ENCODE data around the gene IRF1.

The IRF1 gene

GRCh38 chr5:132500931-132501628, 10.5 kb upstream of the IRF1 start:
- DNase-seq (ENCODE audit: low read depth), result no peak

GRCh38 chr5:132500244-132500930, 9.8 kb upstream of the IRF1 start:
- no peak for DNase-seq (ENCODE audit: low read depth)

DNA sequence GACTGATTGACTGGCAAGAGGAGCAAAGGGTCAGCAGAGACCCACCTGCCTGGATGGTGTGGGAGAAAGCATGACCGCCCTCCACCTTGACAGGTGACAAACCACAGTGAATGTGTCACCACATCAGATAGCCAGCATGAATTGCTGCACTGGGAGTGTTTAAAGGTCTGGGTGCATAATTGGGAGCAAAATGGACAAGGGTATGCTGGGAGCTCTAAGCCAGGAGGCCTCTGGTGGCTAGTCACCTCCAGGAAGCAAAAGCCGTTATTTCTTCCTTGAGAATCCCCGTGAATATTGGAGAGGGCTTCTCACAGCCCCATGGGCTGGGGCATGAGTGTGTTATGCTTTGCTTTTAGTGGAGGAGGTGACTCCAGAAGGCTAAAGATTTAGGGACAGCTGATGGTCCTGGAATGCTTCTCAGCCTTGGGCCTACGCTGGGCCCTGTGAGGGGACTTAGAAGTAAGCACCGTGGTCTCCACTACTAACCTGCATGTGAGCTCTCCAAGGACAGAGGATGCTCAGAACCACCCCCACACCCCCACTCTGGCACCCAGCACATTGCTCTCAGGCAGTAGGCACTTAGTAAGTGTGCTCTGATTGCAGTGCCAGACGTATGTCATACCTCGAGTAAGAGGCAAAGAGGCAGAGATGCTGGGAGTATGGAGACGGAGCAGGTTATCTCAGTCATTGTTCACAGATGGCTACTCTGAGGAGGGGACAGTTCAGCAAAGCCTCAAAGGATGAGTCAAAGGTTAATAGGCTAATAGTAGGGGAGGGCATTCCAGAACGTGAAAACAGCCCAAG, 9.1 kb upstream of the IRF1 start:
- DNase-seq (ENCODE audit: low read depth), result no peak

- DNase-seq (ENCODE audit: low read depth), result no peak
Observed at GRCh38 chr5:132498686-132499271, 8.2 kb upstream of the IRF1 start.

DNA sequence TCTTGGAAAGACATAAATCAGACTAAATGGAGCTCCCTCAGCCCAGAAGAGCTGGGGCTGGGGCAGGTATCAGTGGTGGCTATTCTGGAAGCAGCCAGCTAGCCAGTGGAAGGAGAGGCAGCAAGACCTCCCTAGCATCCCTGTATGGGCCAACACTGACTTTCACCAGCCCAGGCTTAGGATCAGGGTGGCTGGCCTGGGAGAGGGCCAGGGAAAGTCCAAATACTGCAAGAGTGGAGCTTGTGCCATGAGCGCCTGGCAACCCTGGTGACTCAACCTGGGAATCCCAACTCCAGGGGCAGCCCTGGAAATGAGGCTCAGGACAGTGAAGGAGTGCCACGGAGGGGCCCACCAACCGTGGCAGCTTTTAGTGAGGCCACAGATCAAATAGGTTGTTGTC, 7.6 kb upstream of the IRF1 start:
- no peak for DNase-seq (ENCODE audit: low read depth)

DNA sequence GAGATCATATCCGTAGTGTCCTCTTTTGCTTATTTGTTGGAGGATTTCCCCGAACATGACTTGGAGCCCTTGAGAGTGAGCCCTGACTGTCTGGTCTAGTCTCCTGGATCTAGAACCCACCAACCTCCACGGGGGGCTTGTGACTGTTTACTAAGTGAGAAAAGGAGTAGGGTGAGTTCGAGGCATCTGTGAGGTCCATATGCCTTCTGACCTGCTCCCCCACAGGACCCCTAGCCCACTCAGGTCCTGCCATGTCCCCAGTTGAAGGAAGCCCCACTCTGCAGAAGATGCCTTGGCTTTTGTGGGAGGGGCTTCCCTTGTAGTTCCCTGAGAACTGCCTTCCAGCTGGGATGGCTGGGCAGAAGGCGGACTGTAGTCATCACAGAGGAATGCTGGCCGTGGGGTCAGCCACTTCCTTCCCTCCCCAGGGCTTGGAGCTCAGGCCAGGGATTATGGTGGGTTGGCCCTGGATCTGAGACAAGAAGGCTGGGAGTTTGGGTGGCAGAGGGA, 7.0 kb upstream of the IRF1 start:
- DNase-seq (ENCODE audit: low read depth), result no peak

DNA sequence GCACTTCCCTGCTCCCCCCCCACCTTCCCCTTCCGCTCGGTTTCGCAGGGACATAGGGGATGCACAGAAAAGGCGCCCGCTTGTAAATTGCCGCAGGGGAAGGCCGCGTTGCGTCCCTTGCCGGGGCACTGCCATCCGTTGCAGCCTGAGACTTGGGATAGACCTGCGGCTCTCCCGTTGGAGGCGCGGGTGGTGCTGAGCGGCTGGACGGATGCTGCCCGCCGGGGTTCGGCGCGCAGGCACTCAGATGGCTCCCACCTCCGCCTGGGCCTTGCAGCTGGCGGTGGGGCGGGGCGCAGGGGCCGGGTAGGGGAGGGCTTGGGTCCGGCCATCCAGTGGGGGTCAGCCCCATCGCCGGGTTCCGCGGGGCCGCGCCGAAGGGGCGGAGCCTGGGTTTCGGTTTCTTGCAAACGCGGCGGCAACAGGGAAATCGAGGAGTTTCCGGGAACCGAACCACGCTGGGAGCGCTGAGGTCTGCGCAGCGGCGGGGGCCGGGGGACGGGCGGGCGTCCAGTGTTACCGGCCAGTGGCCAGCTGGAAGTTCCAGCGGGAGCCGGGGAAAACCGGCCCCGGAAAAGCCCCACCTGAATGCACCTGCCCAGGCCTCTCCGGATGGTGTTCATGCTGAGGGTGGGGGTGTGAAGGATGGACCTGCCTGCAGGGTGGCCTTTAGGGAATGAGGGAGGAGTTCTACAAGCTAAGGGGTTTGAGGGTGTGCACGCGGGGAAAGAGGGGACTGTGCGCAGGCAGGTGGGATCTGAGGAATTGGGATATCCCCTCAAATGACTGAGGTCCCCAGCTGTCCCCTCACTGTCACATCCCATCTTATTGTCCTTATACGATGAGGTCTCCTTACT, 6.3 kb upstream of the IRF1 start:
- DNase-seq (ENCODE audit: low read depth), result no peak

DNA sequence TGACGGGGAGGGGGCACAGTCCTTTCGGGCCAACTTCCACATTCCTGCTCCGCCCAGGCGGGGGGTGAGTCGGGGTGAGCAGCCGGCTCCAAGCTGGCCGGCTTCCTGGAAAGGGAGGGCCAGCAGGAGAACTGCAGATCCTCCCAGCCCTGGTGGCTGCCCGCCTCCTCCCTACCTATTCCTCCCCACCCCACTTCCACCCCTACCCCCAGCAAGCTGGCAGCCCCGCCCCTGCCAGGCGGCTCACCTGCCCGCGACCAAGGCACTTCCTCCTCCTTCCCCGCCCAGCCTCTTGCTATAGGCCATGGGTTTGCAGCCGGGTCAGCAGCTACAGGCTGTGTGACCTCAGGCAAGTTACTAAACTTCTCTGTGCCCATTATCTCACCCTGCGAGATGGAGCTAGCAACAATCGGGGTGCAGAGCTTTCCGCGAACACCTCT, 5.6 kb upstream of the IRF1 start:
- DNase-seq (ENCODE audit: low read depth), result no peak

DNA sequence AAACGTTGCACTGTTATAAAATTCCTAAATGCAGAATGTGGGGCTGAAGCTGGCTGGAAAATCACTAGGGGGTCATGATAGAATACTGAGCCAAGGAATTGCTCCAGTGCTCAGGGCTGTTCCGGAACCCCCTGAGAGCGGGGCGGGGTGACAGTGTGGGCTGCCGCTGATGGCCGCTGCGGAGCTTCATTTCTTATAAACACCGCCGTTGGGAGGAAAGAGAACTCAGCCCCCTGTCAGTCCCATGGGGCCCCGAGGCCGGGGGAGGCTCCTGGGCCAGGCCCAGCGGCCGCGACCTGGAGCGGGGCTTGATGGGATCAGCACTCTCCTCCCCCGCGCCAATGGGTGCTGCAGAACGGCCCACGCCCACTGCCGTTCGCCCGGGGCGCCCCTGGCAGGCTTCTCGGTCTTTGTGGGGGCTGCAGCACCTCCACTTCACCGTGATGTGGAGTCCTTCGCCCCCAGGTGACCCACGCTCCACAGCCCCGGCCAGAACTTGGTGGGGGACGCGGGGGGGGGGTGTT, 5.2 kb upstream of the IRF1 start:
- no peak for DNase-seq (ENCODE audit: low read depth)

GRCh38 chr5:132493821-132494220, 3.2 kb upstream of the IRF1 start:
- no peak for DNase-seq (ENCODE audit: low read depth)

DNA sequence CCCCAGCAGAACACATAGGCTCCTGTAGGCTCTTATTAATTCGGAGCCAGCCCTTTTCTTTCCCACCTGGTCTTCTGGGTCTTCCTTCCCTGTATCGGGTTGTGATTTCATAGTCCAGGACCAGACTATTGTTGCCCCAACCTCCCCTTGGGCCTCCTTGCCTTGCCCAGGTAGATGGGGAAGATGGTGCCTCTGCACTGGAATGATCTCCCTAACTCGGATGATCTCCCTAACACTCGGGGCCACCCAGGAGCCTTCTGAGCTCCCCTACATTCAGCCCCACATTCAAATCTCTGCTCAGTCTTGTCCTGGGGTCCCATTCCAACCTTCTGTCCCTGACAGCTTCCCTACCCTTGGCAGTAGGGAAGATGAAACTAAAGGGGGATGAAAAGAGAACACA, 2.7 kb upstream of the IRF1 start:
- no peak for DNase-seq (ENCODE audit: low read depth)

- no peak for DNase-seq (ENCODE audit: low read depth)
Observed at GRCh38 chr5:132492386-132493125, 2.0 kb upstream of the IRF1 start.

GRCh38 chr5:132491368-132492364, 1.1 kb upstream of the IRF1 start:
- no peak for DNase-seq (ENCODE audit: low read depth)

DNA sequence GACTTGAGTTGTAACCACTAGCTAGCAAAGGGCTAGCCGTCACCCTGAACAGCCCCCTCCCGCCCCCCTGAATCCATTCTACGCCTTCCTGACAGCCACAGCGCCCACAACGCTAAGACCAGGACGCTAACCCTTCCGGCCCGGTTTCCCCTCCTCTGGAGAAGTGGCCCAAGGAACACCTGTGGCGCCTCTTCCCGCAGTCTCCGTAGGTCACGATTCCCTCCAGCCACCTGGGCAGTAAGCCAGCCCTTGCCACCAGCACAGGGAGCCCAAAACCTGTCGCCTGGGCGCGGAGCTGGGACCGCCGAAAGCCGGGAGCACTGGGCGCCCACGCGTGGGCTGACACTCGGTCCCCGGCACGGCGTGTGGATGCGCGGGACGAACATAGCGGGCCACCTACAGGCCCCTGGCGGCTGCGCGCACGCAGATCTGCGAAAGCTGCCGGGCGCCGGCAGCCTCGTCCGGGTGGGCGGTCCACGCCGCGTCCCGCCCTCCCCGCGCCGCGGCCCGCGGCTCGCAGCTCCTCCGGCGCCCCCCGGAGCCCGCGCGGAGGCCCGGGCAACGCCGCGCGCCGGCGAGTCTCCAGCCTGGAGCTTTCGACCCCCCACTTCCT, 596 bp downstream of the IRF1 start:
- DNase-seq (ENCODE audit: low read depth), result no peak

GRCh38 chr5:132489051-132489770, 1.4 kb downstream of the IRF1 start:
- DNase-seq (ENCODE audit: low read depth), result no peak

GRCh38 chr5:132488590-132488989, 2.0 kb downstream of the IRF1 start:
- DNase-seq (ENCODE audit: low read depth), result no peak

DNA sequence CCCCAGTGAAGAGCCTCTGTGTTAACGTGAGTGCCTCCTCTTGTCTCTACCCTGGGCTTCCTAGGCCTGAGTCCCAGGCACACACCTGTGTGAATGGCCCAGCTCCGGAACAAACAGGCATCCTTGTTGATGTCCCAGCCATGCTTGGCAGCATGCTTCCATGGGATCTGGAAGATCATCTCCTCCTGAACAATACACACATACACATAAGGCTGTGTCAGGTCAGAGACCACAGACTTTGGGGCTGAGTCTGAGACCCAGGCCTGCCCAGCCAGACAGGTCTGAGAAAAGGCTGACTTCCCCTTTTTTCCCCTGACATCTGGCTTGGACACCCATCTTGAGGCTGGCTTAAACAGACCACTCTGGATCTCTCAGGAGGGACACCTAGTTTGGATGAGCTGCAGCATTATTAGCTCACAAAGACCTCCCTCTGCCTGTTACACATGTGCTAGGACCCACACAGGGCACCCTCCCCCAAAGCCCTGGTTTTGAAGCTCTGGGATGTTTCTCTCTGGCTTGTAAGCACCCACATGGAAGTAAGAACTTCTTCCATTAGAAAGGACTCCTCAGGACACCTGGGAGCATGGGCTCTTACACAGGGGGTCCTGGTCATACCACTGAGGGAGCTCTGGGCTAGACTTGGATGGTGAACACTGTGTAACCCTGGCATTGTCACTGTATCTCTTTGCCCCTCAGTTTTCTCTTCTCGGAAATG, 2.6 kb downstream of the IRF1 start:
- DNase-seq (ENCODE audit: low read depth), result no peak

GRCh38 chr5:132487095-132487428, 3.5 kb downstream of the IRF1 start:
- DNase-seq (ENCODE audit: low read depth), result no peak

All from stimulated activated CD8-positive, alpha-beta memory T cell treated with anti-CD3 and anti-CD28 coated beads, Interleukin-15, amount 100 ng/mL, for 24 hours (primary cell).